Vagina (tissue), 2 donors: Measurements from ENCODE around the gene CRYGB.

ENCODE experiments used
- CTCF ChIP-seq, 3 experiments: fragments of 450-650 bp in 2 of 3; fragments of 200-600 bp in 1 of 3; sonication (generic) in 1 of 3; IDR thresholded peaks; one replicate each; pipeline ENCODE4 v1.5.1; 2017 to 2019; ENCODE audit warnings: antibody characterized with exemption in 3 of 3, mild to moderate bottlenecking in 2 of 3, moderate library complexity in 2 of 3
- POLR2A ChIP-seq, 2 donors: fragments of 450-650 bp; IDR thresholded peaks; one replicate each; pipeline ENCODE4 v1.6.1; 2017; ENCODE audit warnings: antibody characterized with exemption in 2 of 2, mild to moderate bottlenecking in 2 of 2, moderate library complexity in 2 of 2
- POLR2AphosphoS5 ChIP-seq, 2 donors: sonication (generic); formaldehyde crosslinking; IDR thresholded peaks; one replicate each; pipeline ENCODE4 v1.9.0; 2017; ENCODE audit warnings: antibody characterized with exemption in 2 of 2, mild to moderate bottlenecking in 2 of 2, low read depth in 1 of 2; ENCODE audit not compliant: insufficient read depth in 1 of 2

- TF ChIP-seq CTCF (IDR thresholded peaks at IDR 0.05) = no peak
- TF ChIP-seq POLR2AphosphoS5 (IDR thresholded peaks at IDR 0.05; ENCODE audit: insufficient read depth in 1 of 2, low read depth in 1 of 2) = no peak
- no peak for TF ChIP-seq POLR2A (IDR thresholded peaks at IDR 0.05)
Observed at GRCh38 chr2:208175840-208176153, 29.8 kb upstream of the CRYGB start.
